Vagina (tissue), 2 donors: Measurements from ENCODE around the gene CEACAM1.

Source experiments
- CTCF ChIP-seq, 3 experiments: fragments of 450-650 bp in 2 of 3; fragments of 200-600 bp in 1 of 3; sonication (generic) in 1 of 3; IDR thresholded peaks; one replicate each; pipeline ENCODE4 v1.5.1; 2017 to 2019; ENCODE audit warnings: antibody characterized with exemption in 3 of 3, mild to moderate bottlenecking in 2 of 3, moderate library complexity in 2 of 3
- POLR2A ChIP-seq, 2 donors: fragments of 450-650 bp; IDR thresholded peaks; one replicate each; pipeline ENCODE4 v1.6.1; 2017; ENCODE audit warnings: antibody characterized with exemption in 2 of 2, mild to moderate bottlenecking in 2 of 2, moderate library complexity in 2 of 2

- TF ChIP-seq CTCF (IDR thresholded peaks at IDR 0.05), result no peak
- no peak for TF ChIP-seq POLR2A (IDR thresholded peaks at IDR 0.05)
These were observed 30.7 kb downstream of the CEACAM1 start for GRCh38 chr19:42497492-42498168.
